K562 (cell line): Measurements from ENCODE around the gene HP. TPM values are rescaled to one million over a fixed set of nuclear protein-coding genes. Genes with fewer than 3 reads are reported as not detected.

Experiments used
- ARNT ChIP-seq, 2 experiments: fragments of 450-650 bp; IDR thresholded peaks; 2 replicates each; pipeline ENCODE4 v1.6.1; 2016; ENCODE audit warnings: mild to moderate bottlenecking in 1 of 2
- ATF7 ChIP-seq: fragments of 450-650 bp; IDR thresholded peaks from 2 replicates; pipeline ENCODE4 v1.7.1; 2014; ENCODE audit warnings: mild to moderate bottlenecking, moderate library complexity
- CBFA2T2 ChIP-seq: fragments of 450-650 bp; conservative IDR thresholded peaks from 2 replicates; pipeline ENCODE4 v1.6.1; 2017; ENCODE audit warnings: mild to moderate bottlenecking
- EP400 ChIP-seq: fragments of 450-650 bp; IDR thresholded peaks from 2 replicates; pipeline ENCODE4 v1.6.1; 2017; ENCODE audit warnings: antibody characterized with exemption, mild to moderate bottlenecking, moderate library complexity
- HMGN3 ChIP-seq: IDR thresholded peaks from 2 replicates; pipeline ENCODE4 v1.6.1; 2011; ENCODE audit warnings: borderline replicate concordance, low read depth, mild to moderate bottlenecking, mixed read lengths, low read length; ENCODE audit not compliant: insufficient read length; ENCODE audit errors: extremely low read depth
- KLF16 ChIP-seq: IDR thresholded peaks from 2 replicates; pipeline ENCODE4 v1.6.1; 2016; ENCODE audit warnings: antibody characterized with exemption
- MCM3 ChIP-seq: fragments of 450-650 bp; IDR thresholded peaks from 2 replicates; pipeline ENCODE4 v1.6.1; 2016
- NCOR1 ChIP-seq: fragments of 450-650 bp; IDR thresholded peaks from 2 replicates; pipeline ENCODE4 v1.6.1; 2016; ENCODE audit warnings: mild to moderate bottlenecking, moderate library complexity
- SAFB2 ChIP-seq: fragments of 200-400 bp; formaldehyde crosslinking; IDR thresholded peaks from 2 replicates; pipeline ENCODE4 v1.6.1; 2018; ENCODE audit warnings: borderline replicate concordance, low read length, low read depth, moderate library complexity; ENCODE audit not compliant: severe bottlenecking
- SMARCA4 ChIP-seq: fragments of 450-650 bp; IDR thresholded peaks from 2 replicates; pipeline ENCODE4 v1.6.1; 2016
- SMARCC2 ChIP-seq: fragments of 450-650 bp; IDR thresholded peaks from 2 replicates; pipeline ENCODE4 v1.6.1; 2017; ENCODE audit warnings: antibody characterized with exemption, moderate library complexity, mild to moderate bottlenecking, low read depth
- SNRNP70 ChIP-seq: fragments of 200-400 bp; formaldehyde crosslinking; optimal IDR thresholded peaks from 2 replicates; pipeline ENCODE3; 2017; ENCODE audit warnings: low read depth, low read length
- TEAD1 ChIP-seq, 2 experiments: fragments of 450-650 bp in 1 of 2; sonication (generic) in 1 of 2; formaldehyde crosslinking; IDR thresholded peaks; 2 replicates each; pipeline versions ENCODE4 v1.4.0 to v1.8.0; 2020 to 2022; ENCODE audit warnings: mild to moderate bottlenecking in 2 of 2, missing genetic modification reagents in 1 of 2
- ZC3H11A ChIP-seq: IDR thresholded peaks from 2 replicates; pipeline ENCODE4 v1.6.1; 2012; ENCODE audit warnings: low read depth, low read length, improper control_type of control experiment
- ZEB2 ChIP-seq: fragments of 450-650 bp; IDR thresholded peaks from 2 replicates; pipeline ENCODE4 v1.6.1; 2016
- polyA plus RNA-seq, 8 experiments: library from polyadenylated mRNA; depleted of rRNA in 4 of 8; stranded (reverse) in 5 of 8; unstranded in 3 of 8; fragments of >200 nt; fragmentation: Nextera tagmentation in 2 of 8; fragmentation: Illumina TruSeq in 1 of 8; extraction: Ambion mirVana in 2 of 8; extraction: Trizol in 1 of 8; gene quantifications; 2 replicates each; pipeline versions ENCODE4 v1.2.1 to v1.2.3, GENCODE V29; 2011 to 2014; ENCODE audit warnings: inconsistent platforms in 1 of 8, missing spikeins in 1 of 8
- total RNA-seq, 7 experiments: library from RNA; depleted of rRNA in 6 of 7; stranded (reverse); fragments of >200 nt in 6 of 7; fragmentation: Illumina TruSeq in 2 of 7; extraction: Trizol in 2 of 7; gene quantifications; 2 replicates each; pipeline versions ENCODE4 v1.2.1 to v1.2.3, GENCODE V29; 2011 to 2021; ENCODE audit warnings: low replicate concordance in 1 of 7
- TF ChIP-seq, protein P1 (sequence below), 3 experiments: IDR thresholded peaks in 2 of 3; conservative IDR thresholded peaks in 1 of 3; 2 replicates each; pipeline ENCODE4 v1.5.1; 2011 to 2012; ENCODE audit warnings: low read length in 3 of 3, mild to moderate bottlenecking in 3 of 3, control low read depth in 2 of 3, improper control_type of control experiment in 1 of 3, inconsistent platforms in 1 of 3, low read depth in 1 of 3, mixed read lengths in 1 of 3, moderate library complexity in 1 of 3; ENCODE audit not compliant: insufficient read depth in 2 of 3
- TF ChIP-seq, protein P2 (sequence below): fragments of 200-800 bp; sonication (Bioruptor generic); IDR thresholded peaks from 2 replicates; pipeline ENCODE4 v1.6.1; 2017; ENCODE audit warnings: missing genetic modification characterization, missing compliant biosample characterization
- TF ChIP-seq, protein P3 (sequence below): sonication (generic); formaldehyde crosslinking; IDR thresholded peaks from 2 replicates; pipeline ENCODE4 v1.8.1; 2023; ENCODE audit warnings: mild to moderate bottlenecking, missing genetic modification reagents
- TF ChIP-seq, protein P4 (sequence below): fragments of 450-650 bp; IDR thresholded peaks from 2 replicates; pipeline ENCODE4 v1.6.1; 2017; ENCODE audit warnings: antibody characterized with exemption, mild to moderate bottlenecking

HP gene
- total and polyA plus RNA-seq, 9 of the 15 experiments (the other 6 are each of a cell fraction or from before 2014, with no cell fraction given): 0.04 to 8.7 TPM; not detected in 7

DNA sequence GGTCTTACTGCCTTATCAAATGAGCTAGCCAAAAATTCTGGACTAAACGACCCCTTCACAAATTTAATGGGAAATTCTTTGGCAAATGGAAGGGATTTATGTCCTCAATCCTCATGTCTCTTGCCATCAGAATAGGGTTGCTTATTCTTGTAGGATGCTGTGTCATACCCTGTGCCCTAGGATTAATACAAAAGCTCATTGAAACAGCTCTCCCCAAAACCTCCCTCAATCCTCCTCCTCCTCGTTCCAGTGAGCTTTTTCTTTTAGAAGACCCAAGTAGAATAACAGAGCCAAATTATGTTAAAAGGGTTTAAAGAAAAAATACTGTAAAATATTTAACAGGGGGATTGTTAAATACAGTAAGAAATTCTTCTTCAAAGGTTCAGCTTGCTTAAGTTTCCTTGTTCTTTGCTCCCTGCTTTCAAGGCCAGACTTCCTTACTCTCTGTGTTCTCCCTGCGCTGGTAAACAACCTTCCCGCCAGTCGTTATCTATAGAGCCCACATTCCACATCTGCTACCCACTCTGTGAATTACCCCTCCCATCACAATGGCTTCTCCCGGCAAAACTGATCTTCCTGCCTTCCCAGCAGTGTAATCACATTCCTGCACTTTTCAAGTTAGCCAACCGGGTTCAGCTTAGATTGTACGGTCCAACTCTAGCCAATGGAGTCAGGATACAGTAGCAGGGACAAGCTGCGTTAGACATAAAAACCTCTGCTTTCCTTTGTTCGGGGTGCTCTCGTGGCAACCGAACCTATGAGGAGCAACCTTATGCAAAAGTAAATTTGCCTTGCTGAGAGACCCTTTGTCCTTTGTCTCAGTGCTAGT is 18.4 kb downstream of the HP start (continued):
- 0 out of 2 replicates have a peak, but pooled peaks have one; percentile 26 for TF ChIP-seq ZEB2
- TF ChIP-seq NCOR1: peak; percentile 78
- TF ChIP-seq ATF7: 0 out of 2 replicates have a peak, but pooled peaks have one; percentile 11
- TF ChIP-seq ARNT (IDR thresholded peaks at IDR 0.05): no peak
- TF ChIP-seq, protein P1, sequence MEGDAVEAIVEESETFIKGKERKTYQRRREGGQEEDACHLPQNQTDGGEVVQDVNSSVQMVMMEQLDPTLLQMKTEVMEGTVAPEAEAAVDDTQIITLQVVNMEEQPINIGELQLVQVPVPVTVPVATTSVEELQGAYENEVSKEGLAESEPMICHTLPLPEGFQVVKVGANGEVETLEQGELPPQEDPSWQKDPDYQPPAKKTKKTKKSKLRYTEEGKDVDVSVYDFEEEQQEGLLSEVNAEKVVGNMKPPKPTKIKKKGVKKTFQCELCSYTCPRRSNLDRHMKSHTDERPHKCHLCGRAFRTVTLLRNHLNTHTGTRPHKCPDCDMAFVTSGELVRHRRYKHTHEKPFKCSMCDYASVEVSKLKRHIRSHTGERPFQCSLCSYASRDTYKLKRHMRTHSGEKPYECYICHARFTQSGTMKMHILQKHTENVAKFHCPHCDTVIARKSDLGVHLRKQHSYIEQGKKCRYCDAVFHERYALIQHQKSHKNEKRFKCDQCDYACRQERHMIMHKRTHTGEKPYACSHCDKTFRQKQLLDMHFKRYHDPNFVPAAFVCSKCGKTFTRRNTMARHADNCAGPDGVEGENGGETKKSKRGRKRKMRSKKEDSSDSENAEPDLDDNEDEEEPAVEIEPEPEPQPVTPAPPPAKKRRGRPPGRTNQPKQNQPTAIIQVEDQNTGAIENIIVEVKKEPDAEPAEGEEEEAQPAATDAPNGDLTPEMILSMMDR (IDR thresholded peaks at IDR 0.05 in 2 of 3, conservative IDR thresholded peaks at IDR 0.05 in 1 of 3; ENCODE audit: insufficient read depth in 2 of 3, low read depth in 1 of 3, low read length in 3 of 3): no peak
- no peak for TF ChIP-seq ZC3H11A
- TF ChIP-seq, protein P2, sequence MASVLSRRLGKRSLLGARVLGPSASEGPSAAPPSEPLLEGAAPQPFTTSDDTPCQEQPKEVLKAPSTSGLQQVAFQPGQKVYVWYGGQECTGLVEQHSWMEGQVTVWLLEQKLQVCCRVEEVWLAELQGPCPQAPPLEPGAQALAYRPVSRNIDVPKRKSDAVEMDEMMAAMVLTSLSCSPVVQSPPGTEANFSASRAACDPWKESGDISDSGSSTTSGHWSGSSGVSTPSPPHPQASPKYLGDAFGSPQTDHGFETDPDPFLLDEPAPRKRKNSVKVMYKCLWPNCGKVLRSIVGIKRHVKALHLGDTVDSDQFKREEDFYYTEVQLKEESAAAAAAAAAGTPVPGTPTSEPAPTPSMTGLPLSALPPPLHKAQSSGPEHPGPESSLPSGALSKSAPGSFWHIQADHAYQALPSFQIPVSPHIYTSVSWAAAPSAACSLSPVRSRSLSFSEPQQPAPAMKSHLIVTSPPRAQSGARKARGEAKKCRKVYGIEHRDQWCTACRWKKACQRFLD (CRISPR knock-in tag): 0 out of 2 replicates have a peak, but pooled peaks have one; percentile 45
- TF ChIP-seq CBFA2T2: peak; percentile 75
- TF ChIP-seq SMARCA4: peak; percentile 81
- TF ChIP-seq, protein P3, sequence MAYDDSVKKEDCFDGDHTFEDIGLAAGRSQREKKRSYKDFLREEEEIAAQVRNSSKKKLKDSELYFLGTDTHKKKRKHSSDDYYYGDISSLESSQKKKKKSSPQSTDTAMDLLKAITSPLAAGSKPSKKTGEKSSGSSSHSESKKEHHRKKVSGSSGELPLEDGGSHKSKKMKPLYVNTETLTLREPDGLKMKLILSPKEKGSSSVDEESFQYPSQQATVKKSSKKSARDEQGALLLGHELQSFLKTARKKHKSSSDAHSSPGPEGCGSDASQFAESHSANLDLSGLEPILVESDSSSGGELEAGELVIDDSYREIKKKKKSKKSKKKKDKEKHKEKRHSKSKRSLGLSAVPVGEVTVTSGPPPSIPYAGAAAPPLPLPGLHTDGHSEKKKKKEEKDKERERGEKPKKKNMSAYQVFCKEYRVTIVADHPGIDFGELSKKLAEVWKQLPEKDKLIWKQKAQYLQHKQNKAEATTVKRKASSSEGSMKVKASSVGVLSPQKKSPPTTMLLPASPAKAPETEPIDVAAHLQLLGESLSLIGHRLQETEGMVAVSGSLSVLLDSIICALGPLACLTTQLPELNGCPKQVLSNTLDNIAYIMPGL (CRISPR knock-in tag): no peak
- TF ChIP-seq EP400: peak; percentile 53
- no peak for TF ChIP-seq SAFB2
- TF ChIP-seq, protein P4, sequence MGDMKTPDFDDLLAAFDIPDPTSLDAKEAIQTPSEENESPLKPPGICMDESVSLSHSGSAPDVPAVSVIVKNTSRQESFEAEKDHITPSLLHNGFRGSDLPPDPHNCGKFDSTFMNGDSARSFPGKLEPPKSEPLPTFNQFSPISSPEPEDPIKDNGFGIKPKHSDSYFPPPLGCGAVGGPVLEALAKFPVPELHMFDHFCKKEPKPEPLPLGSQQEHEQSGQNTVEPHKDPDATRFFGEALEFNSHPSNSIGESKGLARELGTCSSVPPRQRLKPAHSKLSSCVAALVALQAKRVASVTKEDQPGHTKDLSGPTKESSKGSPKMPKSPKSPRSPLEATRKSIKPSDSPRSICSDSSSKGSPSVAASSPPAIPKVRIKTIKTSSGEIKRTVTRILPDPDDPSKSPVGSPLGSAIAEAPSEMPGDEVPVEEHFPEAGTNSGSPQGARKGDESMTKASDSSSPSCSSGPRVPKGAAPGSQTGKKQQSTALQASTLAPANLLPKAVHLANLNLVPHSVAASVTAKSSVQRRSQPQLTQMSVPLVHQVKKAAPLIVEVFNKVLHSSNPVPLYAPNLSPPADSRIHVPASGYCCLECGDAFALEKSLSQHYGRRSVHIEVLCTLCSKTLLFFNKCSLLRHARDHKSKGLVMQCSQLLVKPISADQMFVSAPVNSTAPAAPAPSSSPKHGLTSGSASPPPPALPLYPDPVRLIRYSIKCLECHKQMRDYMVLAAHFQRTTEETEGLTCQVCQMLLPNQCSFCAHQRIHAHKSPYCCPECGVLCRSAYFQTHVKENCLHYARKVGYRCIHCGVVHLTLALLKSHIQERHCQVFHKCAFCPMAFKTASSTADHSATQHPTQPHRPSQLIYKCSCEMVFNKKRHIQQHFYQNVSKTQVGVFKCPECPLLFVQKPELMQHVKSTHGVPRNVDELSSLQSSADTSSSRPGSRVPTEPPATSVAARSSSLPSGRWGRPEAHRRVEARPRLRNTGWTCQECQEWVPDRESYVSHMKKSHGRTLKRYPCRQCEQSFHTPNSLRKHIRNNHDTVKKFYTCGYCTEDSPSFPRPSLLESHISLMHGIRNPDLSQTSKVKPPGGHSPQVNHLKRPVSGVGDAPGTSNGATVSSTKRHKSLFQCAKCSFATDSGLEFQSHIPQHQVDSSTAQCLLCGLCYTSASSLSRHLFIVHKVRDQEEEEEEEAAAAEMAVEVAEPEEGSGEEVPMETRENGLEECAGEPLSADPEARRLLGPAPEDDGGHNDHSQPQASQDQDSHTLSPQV: peak; percentile 58; the same call in 1 of the 2 replicates
- peak; percentile 29; the same call in 1 of the 2 replicates for TF ChIP-seq SMARCC2
- TF ChIP-seq KLF16: peak; percentile 21; the same call in 1 of the 2 replicates
- peak; percentile 82 to 87; a peak in 3 of 4 replicates for TF ChIP-seq TEAD1 (CRISPR knock-in tag; IDR thresholded peaks at IDR 0.05)
- TF ChIP-seq HMGN3: peak; percentile 20
- no peak for TF ChIP-seq SNRNP70
- no peak for TF ChIP-seq MCM3
